MM.1S (cell line): ENCODE results near the gene SH2D1B.

Source experiments
- EZH2 ChIP-seq: fragments of 300-600 bp; sonication (generic); optimal IDR thresholded peaks from 2 replicates; pipeline ENCODE3; 2017; ENCODE audit warnings: low read depth, mild to moderate bottlenecking, antibody characterized with exemption, low read length, mixed read lengths
- EZH2phosphoT487 ChIP-seq: fragments of 300-600 bp; sonication (generic); IDR thresholded peaks from 2 replicates; pipeline ENCODE4 v1.6.1; 2018; ENCODE audit warnings: antibody characterized with exemption, low read length
- TF ChIP-seq, protein P1 (sequence below): fragments of 300-600 bp; sonication (generic); IDR thresholded peaks from 2 replicates; pipeline ENCODE4 v1.5.1; 2016; ENCODE audit warnings: antibody characterized with exemption, low read length, mixed read lengths

DNA sequence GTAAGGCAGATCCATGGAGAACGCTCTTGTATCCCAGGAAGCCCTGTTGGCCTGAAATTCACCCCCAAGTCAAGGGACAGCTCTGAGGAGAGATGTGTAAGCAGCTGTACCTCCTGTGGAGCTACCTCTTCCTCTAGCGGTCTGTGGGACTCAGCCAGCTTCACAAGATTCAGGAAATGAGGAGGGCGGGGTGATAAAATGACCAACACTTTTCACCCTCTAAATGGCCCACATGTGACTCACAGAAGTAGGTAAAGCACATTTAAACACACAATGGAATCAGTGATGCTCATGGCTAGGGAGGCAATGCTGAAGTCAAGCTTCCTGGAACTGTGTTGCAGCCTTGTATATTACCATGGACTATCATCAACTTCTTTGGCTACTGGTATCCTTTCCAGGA, at the start of gene SH2D1B:
- TF ChIP-seq, protein P1, sequence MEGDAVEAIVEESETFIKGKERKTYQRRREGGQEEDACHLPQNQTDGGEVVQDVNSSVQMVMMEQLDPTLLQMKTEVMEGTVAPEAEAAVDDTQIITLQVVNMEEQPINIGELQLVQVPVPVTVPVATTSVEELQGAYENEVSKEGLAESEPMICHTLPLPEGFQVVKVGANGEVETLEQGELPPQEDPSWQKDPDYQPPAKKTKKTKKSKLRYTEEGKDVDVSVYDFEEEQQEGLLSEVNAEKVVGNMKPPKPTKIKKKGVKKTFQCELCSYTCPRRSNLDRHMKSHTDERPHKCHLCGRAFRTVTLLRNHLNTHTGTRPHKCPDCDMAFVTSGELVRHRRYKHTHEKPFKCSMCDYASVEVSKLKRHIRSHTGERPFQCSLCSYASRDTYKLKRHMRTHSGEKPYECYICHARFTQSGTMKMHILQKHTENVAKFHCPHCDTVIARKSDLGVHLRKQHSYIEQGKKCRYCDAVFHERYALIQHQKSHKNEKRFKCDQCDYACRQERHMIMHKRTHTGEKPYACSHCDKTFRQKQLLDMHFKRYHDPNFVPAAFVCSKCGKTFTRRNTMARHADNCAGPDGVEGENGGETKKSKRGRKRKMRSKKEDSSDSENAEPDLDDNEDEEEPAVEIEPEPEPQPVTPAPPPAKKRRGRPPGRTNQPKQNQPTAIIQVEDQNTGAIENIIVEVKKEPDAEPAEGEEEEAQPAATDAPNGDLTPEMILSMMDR: no peak
- TF ChIP-seq EZH2: no peak
- no peak for TF ChIP-seq EZH2phosphoT487
